Daoy (cell line): Measurements from ENCODE around the gene KLHL30. TPM values are rescaled to one million over a fixed set of nuclear protein-coding genes. Genes with fewer than 3 reads are reported as not detected.

Experiments used
- DNase-seq: peaks from one replicate; pipeline ENCODE4 v3.0.0-alpha.2; 2015; ENCODE audit warnings: low read depth
- total RNA-seq: library from RNA; depleted of rRNA; stranded (reverse); fragments of >200 nt; shearing (Covaris generic); gene quantifications from 2 replicates; pipeline ENCODE4 v1.2.3, GENCODE V29; 2014; rRNA removed

KLHL30 gene
- total RNA-seq, 1 experiment from 2014 or later = 0.17 TPM

DNA sequence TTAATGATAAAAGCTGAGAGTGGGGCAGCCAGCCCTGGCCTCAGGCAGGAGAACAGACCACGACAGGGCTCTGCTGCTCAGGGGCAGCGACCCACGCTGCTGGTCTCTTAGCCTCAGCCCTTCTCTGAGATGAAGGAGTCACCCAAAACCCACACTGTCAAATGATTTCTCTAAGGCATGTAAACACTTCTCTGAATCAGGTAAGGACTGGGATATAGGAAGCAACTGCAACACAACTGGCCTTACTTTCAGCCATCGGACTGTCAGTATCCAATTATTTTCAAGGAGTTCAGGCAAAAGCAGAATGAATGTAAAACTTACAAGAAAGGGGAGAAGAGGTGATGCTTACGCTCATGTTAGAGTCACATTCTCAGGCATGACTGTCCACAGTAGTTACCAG, 42.1 kb downstream of the KLHL30 start:
- no peak for DNase-seq

DNA sequence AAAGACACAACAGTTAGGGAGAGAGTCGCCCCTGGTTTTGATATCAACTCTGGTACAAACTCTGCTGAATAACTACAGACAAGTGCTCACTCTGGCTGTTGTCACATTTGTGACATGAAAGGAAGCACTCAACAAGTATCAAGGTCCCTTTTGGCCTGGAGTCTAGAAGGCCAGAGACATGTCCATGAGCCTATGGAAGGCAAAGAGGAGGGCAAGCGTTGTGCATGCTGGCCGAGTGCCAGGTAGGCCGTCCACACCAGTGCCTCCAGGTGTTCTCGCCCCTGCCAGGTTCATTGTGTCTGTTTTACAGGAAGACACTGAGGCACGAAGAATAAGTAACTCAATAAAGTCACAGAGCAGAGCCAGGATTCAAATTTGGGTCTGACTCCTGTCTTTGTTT, 43.9 kb downstream of the KLHL30 start:
- DNase-seq = no peak

DNA sequence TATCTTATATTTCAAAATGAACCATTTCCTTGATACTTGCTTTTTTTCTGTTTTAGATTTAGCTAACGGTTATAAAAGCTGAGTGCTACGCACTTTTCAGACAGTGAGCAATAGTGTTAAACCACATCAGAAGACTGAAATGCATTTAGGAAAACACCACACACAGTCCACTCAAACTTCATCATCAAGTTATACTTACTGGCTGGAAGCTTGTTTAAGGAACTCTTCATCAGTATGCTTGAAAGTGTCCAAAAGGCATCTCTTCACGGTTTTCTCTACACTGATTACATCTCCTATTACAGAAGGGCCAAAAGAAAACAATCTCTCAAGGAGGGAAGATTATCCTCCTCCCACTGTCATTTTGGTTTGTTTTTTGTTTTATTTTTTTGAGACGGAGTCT, 45.4 kb downstream of the KLHL30 start:
- DNase-seq = no peak

DNA sequence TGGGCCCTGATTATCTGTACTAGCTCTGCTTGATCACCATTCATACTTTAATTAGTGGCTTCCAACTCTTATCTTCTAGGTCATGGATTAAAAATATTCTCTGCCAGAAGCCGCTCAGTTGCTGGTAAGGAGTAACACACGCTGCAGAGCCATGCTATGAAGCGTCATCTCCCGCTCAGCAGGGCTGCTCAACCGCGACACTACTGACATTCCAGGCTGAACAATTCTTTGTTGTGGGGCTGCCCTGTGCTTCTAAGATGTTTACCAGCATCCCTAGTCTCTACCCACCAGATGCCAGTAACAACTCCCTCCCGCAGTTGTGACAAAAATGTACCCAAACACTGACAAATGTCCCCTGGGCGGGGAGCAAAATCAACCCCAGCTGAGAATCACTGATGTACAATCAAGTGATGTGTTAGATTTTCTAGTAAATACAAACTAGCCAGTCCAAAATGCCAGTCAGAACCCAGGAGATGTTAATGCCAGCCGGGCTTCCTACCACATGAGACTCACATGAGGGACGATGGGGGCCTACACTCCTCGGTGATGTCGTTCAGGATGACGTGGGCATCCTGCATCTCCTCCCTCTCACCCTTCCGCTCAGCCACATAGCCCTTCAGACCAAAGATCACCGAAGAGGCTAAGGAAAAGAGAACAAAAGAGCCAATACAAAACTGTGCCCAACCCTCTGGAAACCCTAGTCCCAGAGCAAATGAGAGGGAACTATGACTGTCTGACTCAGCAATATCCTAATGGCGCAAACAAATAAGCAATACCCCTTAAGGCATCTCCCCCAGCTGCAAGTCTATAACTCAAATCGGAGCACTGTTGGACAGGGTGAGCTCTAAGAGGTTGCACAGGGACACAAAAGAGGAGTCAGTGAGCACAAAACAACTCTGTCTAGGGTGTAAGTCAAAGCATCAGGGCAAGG, 49.4 kb downstream of the KLHL30 start:
- DNase-seq = no peak

DNA sequence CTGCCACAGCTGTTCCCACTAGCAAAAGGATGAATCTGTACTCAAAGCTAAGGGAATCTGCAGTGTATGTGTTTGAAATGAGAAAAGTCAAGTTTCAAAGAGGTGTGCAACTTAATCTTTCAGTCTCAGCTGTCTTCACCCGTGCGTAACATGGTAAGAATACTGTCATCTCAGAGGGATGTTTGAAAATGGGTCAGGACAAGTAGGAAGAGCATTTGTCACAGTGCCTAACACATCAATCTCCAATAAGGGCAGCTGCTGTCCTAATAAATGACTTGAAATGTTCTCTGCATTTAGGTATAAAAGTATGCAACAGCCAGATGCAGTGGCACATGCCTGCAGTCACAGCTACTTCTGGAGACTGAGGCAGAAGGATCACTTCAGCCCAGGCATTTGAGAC, 52.0 kb downstream of the KLHL30 start:
- no peak for DNase-seq

Other genes starting within 250 kb of the KLHL30 start
- gene UBE2F, start 171.7 kb upstream of the KLHL30 start, total RNA-seq = 73.9 and 87.1 TPM in 2 replicates
- 19.1 and 29.7 TPM in 2 replicates for gene SCLY, start 77.7 kb upstream of the KLHL30 start, total RNA-seq
- 0.40 and 0.54 TPM in 2 replicates for gene ESPNL, start 38.3 kb upstream of the KLHL30 start, total RNA-seq
- gene ERFE, start 20.3 kb downstream of the KLHL30 start, total RNA-seq = 3.6 and 6.8 TPM in 2 replicates
- gene ILKAP, start 65.0 kb downstream of the KLHL30 start, total RNA-seq = 27.9 and 29.5 TPM in 2 replicates
- gene HES6, start 101.4 kb downstream of the KLHL30 start, total RNA-seq = 9.8 and 13.1 TPM in 2 replicates
- 1.7 and 3.3 TPM in 2 replicates for gene PER2, start 149.9 kb downstream of the KLHL30 start, total RNA-seq
- gene TRAF3IP1, start 181.8 kb downstream of the KLHL30 start, total RNA-seq = 4.1 and 7.0 TPM in 2 replicates